ENCODE results near the gene GLYATL1B. TPM values are rescaled to one million over a fixed set of nuclear protein-coding genes. Genes with fewer than 3 reads are reported as not detected.
A peak's percentile ranks its signal among the peaks of the same experiment; 100 is the strongest.
"Not testable (repeated sequence)": the region's sequence is repeated elsewhere in the genome, so short reads cannot be mapped to it uniquely, and the experiment has no call there.

The GLYATL1B gene
- total RNA-seq, 1 donor from 2014 or later: not detected

DNA sequence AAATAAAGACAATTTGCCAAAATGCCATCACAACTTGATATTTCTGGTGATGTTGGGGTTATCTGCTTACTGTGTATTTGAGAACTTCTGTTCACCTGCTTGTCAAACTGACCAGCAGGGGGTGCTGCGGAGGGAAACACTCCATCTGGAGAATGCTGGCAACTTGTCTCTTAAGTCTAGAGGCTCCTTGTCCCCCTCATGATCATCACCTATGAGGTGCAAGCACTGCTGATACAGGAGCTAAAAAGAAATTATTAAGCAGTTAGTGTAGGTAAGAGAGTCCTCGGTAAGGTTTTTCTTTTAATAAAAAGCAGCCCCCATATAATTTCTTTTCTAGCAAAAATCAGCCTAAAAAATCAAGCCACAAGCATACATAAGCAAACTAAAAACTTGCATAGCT, 32.7 kb upstream of the GLYATL1B start:
- H3K27me3 Mint-ChIP-seq (ENCODE audit: insufficient read depth, low read depth): no peaks in the 10 kb centered on the region
- peak; percentile 74 for DNase-seq (ENCODE audit: low spot score)
- H3K27ac Mint-ChIP-seq: no peak overlapping the region
- no peaks in the 10 kb centered on the region for H3K36me3 Mint-ChIP-seq
- no peak overlapping the region for H3K27ac ChIP-seq
- no peak overlapping the region for H2AFZ ChIP-seq (replicated peaks)
- H3K27me3 ChIP-seq: no peaks in the 10 kb centered on the region
- H3K4me1 Mint-ChIP-seq: peaks cover 4% of the 10 kb centered on the region
- no peaks in the 10 kb centered on the region for H3F3A ChIP-seq (ENCODE audit: low read depth)
- no peaks in the 10 kb centered on the region for H3K36me3 ChIP-seq
- no peaks in the 10 kb centered on the region for H3K9me3 Mint-ChIP-seq
- no peak overlapping the region for H3K9ac ChIP-seq
- H4K20me1 ChIP-seq (ENCODE audit: low read depth): no peaks in the 10 kb centered on the region
- TF ChIP-seq EZH2phosphoT487 (IDR thresholded peaks at IDR 0.05): no peak
- TF ChIP-seq, protein P1, sequence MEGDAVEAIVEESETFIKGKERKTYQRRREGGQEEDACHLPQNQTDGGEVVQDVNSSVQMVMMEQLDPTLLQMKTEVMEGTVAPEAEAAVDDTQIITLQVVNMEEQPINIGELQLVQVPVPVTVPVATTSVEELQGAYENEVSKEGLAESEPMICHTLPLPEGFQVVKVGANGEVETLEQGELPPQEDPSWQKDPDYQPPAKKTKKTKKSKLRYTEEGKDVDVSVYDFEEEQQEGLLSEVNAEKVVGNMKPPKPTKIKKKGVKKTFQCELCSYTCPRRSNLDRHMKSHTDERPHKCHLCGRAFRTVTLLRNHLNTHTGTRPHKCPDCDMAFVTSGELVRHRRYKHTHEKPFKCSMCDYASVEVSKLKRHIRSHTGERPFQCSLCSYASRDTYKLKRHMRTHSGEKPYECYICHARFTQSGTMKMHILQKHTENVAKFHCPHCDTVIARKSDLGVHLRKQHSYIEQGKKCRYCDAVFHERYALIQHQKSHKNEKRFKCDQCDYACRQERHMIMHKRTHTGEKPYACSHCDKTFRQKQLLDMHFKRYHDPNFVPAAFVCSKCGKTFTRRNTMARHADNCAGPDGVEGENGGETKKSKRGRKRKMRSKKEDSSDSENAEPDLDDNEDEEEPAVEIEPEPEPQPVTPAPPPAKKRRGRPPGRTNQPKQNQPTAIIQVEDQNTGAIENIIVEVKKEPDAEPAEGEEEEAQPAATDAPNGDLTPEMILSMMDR (IDR thresholded peaks at IDR 0.05): peak; percentile 78
- no peaks in the 10 kb centered on the region for H3K9me3 ChIP-seq (ENCODE audit: low read depth)
- no peak overlapping the region for H3K4me3 ChIP-seq
- H3K4me1 ChIP-seq: no peaks in the 10 kb centered on the region
- H3K4me2 ChIP-seq: no peak overlapping the region
- H3K79me2 ChIP-seq (ENCODE audit: low read depth): no peaks in the 10 kb centered on the region
- no peak overlapping the region for H3K4me3 Mint-ChIP-seq

- peak overlapping the region; percentile 98 for H2AFZ ChIP-seq (replicated peaks)
- H3K27me3 Mint-ChIP-seq (ENCODE audit: insufficient read depth, low read depth); H3K36me3 Mint-ChIP-seq: not testable (repeated sequence)
These were observed 27.7 kb upstream of the GLYATL1B start for GRCh38 chr11:59058120-59059033.

DNA sequence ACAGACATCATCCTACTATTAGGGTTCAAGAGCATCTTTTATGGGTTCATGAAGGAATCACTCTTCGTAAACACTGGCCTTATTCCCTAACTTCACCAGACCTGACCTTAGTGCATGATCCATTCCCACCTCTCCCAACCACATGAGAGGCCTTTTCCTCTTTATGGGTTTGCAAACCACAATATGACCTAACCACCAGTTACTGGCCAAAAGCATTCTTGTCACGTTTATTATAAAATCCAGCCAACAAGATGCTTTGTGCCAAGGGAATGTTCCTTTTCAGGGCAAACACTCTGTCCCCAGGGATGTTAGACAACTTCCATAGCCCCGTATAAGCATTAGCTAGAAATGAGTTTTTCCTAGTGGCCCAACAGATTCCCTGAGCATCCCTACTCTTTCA, 26.0 kb upstream of the GLYATL1B start:
- H4K20me1 ChIP-seq (ENCODE audit: low read depth); H3K27me3 ChIP-seq; H3K4me2 ChIP-seq; H3K4me1 Mint-ChIP-seq; H3K9me3 Mint-ChIP-seq; H3K27me3 Mint-ChIP-seq (ENCODE audit: insufficient read depth, low read depth); H3K36me3 Mint-ChIP-seq; H3K9me3 ChIP-seq (ENCODE audit: low read depth); H3K4me1 ChIP-seq; H3K27ac Mint-ChIP-seq; H3F3A ChIP-seq (ENCODE audit: low read depth); H3K36me3 ChIP-seq; H3K4me3 ChIP-seq; H3K9ac ChIP-seq; H3K79me2 ChIP-seq (ENCODE audit: low read depth); DNase-seq (ENCODE audit: low spot score); H3K4me3 Mint-ChIP-seq; H3K27ac ChIP-seq; H2AFZ ChIP-seq (replicated peaks): not testable (repeated sequence)

More at GRCh38 chr11:59058120-59059033, 27.7 kb upstream of the GLYATL1B start:
- TF ChIP-seq, protein P1 (IDR thresholded peaks at IDR 0.05): peak; percentile 91
- H3K27ac Mint-ChIP-seq; H3K27ac ChIP-seq; H3K9me3 ChIP-seq (ENCODE audit: low read depth); H3F3A ChIP-seq (ENCODE audit: low read depth); H3K4me1 Mint-ChIP-seq; H4K20me1 ChIP-seq (ENCODE audit: low read depth); H3K9ac ChIP-seq; H3K36me3 ChIP-seq; H3K27me3 ChIP-seq; H3K9me3 Mint-ChIP-seq; H3K4me1 ChIP-seq; H3K79me2 ChIP-seq (ENCODE audit: low read depth): not testable (repeated sequence)
- H3K4me3 ChIP-seq: peak overlapping the region; percentile 59
- H3K4me2 ChIP-seq: peak overlapping the region; percentile 80
- H3K4me3 Mint-ChIP-seq: peak overlapping the region; percentile 86
- peak; percentile 95 for DNase-seq (ENCODE audit: low spot score)

Measured in neural progenitor cell (in vitro differentiated cells).